Tibial nerve (tissue), 4 donors: ENCODE results near the gene PTPRG.

Experiments used
- EP300 ChIP-seq, 2 donors: sonication (generic); formaldehyde crosslinking; IDR thresholded peaks; one replicate each; pipeline ENCODE4 v1.6.1; 2017; ENCODE audit warnings: antibody characterized with exemption in 2 of 2, mild to moderate bottlenecking in 1 of 2
- POLR2A ChIP-seq, 2 donors: fragments of 450-650 bp; IDR thresholded peaks; one replicate each; pipeline ENCODE4 v1.6.1; 2017; ENCODE audit warnings: antibody characterized with exemption in 2 of 2, mild to moderate bottlenecking in 2 of 2, moderate library complexity in 2 of 2
- TF ChIP-seq, protein P1 (sequence below), 5 experiments: fragments of 200-600 bp in 3 of 5; fragments of 450-650 bp in 2 of 5; sonication (generic) in 3 of 5; IDR thresholded peaks; one replicate each; pipeline ENCODE4 v1.5.1; 2016 to 2019; ENCODE audit warnings: antibody characterized with exemption in 5 of 5, mild to moderate bottlenecking in 3 of 5, moderate library complexity in 2 of 5

DNA sequence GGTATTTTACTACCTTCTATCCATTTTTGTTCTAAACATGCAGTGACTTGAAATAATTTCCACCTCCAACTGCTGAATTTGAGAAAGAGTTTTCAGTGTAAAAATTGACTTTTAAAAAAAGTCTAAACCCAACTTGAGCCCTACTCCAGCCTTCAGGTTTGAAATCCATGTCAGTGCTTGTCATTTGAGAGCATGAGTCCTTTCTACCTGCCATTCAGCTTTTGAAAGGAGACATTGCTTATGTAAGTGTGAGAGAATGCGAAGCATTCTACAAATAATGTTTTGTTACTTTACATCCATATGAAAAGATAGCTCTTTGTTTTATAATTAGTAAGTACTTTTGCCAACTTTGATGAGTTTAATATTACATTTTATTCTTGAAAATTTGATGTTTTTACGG is 329.2 kb downstream of the PTPRG start:
- TF ChIP-seq, protein P1, sequence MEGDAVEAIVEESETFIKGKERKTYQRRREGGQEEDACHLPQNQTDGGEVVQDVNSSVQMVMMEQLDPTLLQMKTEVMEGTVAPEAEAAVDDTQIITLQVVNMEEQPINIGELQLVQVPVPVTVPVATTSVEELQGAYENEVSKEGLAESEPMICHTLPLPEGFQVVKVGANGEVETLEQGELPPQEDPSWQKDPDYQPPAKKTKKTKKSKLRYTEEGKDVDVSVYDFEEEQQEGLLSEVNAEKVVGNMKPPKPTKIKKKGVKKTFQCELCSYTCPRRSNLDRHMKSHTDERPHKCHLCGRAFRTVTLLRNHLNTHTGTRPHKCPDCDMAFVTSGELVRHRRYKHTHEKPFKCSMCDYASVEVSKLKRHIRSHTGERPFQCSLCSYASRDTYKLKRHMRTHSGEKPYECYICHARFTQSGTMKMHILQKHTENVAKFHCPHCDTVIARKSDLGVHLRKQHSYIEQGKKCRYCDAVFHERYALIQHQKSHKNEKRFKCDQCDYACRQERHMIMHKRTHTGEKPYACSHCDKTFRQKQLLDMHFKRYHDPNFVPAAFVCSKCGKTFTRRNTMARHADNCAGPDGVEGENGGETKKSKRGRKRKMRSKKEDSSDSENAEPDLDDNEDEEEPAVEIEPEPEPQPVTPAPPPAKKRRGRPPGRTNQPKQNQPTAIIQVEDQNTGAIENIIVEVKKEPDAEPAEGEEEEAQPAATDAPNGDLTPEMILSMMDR (IDR thresholded peaks at IDR 0.05): no peak
- TF ChIP-seq POLR2A (IDR thresholded peaks at IDR 0.05) (no peak), EP300 (IDR thresholded peaks at IDR 0.05) (no peak)
